SH-SY5Y (cell line): ENCODE results near the gene NBEA.

Experiments used
- GATA2 ChIP-seq: IDR thresholded peaks from 2 replicates; pipeline ENCODE4 v1.6.1; 2011; ENCODE audit warnings: mild to moderate bottlenecking, low read depth, low read length
- GATA3 ChIP-seq: IDR thresholded peaks from 2 replicates; pipeline ENCODE4 v1.6.1; 2011; ENCODE audit warnings: low read depth, mild to moderate bottlenecking, low read length, moderate library complexity

- TF ChIP-seq GATA3 = no peak
- no peak for TF ChIP-seq GATA2
These were observed 96.9 kb downstream of the NBEA start for GRCh38 chr13:35039012-35039411.
